Measurements from ENCODE around the gene COPG1. TPM values are rescaled to one million over a fixed set of nuclear protein-coding genes. Genes with fewer than 3 reads are reported as not detected.

The COPG1 gene
- total and polyA plus RNA-seq, 2 of the 13 experiments (the other 11 are each of a cell fraction or from before 2014, with no cell fraction given): 98.6 to 166 TPM

- no TSS peak for BruUV-seq (replicated peaks)
- DNase-seq (ENCODE audit: low spot score): no peak
- TF ChIP-seq ZNF644 (CRISPR knock-in tag; IDR thresholded peaks at IDR 0.05; ENCODE audit: low read depth) (no peak), FOSL2 (CRISPR knock-in tag; IDR thresholded peaks at IDR 0.05) (no peak), ZNF83 (CRISPR knock-in tag; IDR thresholded peaks at IDR 0.05; ENCODE audit: borderline replicate concordance) (no peak), HOXA5 (CRISPR knock-in tag; IDR thresholded peaks at IDR 0.05) (no peak), PHF20 (CRISPR knock-in tag; IDR thresholded peaks at IDR 0.05) (no peak), TFE3 (CRISPR knock-in tag; IDR thresholded peaks at IDR 0.05) (no peak), ZNF225 (CRISPR knock-in tag; IDR thresholded peaks at IDR 0.05) (no peak), ZNF496 (CRISPR knock-in tag; IDR thresholded peaks at IDR 0.05; ENCODE audit: insufficient replicate concordance) (no peak)
- TF ChIP-seq, protein P1, sequence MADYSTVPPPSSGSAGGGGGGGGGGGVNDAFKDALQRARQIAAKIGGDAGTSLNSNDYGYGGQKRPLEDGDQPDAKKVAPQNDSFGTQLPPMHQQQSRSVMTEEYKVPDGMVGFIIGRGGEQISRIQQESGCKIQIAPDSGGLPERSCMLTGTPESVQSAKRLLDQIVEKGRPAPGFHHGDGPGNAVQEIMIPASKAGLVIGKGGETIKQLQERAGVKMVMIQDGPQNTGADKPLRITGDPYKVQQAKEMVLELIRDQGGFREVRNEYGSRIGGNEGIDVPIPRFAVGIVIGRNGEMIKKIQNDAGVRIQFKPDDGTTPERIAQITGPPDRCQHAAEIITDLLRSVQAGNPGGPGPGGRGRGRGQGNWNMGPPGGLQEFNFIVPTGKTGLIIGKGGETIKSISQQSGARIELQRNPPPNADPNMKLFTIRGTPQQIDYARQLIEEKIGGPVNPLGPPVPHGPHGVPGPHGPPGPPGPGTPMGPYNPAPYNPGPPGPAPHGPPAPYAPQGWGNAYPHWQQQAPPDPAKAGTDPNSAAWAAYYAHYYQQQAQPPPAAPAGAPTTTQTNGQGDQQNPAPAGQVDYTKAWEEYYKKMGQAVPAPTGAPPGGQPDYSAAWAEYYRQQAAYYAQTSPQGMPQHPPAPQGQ (CRISPR knock-in tag; IDR thresholded peaks at IDR 0.05; ENCODE audit: borderline replicate concordance): no peak
- Histone ChIP-seq H3K27me3 (ENCODE audit: control insufficient read depth in 1 of 2, insufficient read depth in 2 of 2, low read length in 2 of 2) (no peaks in the 10 kb centered on the region), H3K4me2 (ENCODE audit: low read depth, low read length) (no peak overlapping the region), H3K4me3 (replicated peaks in 1 of 3; ENCODE audit: insufficient read depth in 1 of 3, low read depth in 2 of 3, low read length in 3 of 3) (no peak overlapping the region), H3K9ac (ENCODE audit: insufficient read depth, low read depth, low read length) (no peak overlapping the region), H3K27ac (ENCODE audit: extremely low read length, insufficient read depth, low read length) (no peak overlapping the region), H3K36me3 (replicated peaks in 1 of 2; ENCODE audit: control insufficient read depth in 1 of 2, insufficient read depth in 2 of 2, low read length in 2 of 2) (peaks cover 2 to 42% of the 10 kb centered on the region in 2 experiments; a peak in 3 of 5 replicates), H4K20me1 (ENCODE audit: insufficient read depth, low read length) (no peaks in the 10 kb centered on the region), H3K9me3 (ENCODE audit: low read length) (no peaks in the 10 kb centered on the region), H3K4me1 (ENCODE audit: insufficient read depth, low read length) (peaks cover 7% of the 10 kb centered on the region; the same call in 1 of the 2 replicates), H3K79me2 (ENCODE audit: insufficient read depth, low read length) (no peaks in the 10 kb centered on the region), H2AFZ (ENCODE audit: low read length) (no peak overlapping the region)
- ATAC-seq: no peak
- ChIA-PET CTCF (ENCODE audit: low intra/inter-chr PET ratio, low total read pairs) (no interaction called here), POLR2A (interaction anchor here (0.9 kb wide), 1 partner anchor 27 kb away, joined by 3 read pairs; a partner anchor contains a TSS)
- in situ Hi-C loops (cut with HindIII; ENCODE audit: extremely low pct_ligation_motif_present, low pct_unique_long_range_greater_than_20kb): no loop called here
- 91% methylated on average over 6 of the region's 6 CpGs for WGBS (ENCODE audit: low lambda C conversion rate)
- intact Hi-C loops (cut with micrococcal nuclease; ENCODE audit: unreplicated experiment): no loop called here
- no peak for FAIRE-seq
These were observed 40.0 kb downstream of the COPG1 start for GRCh38 chr3:129289201-129289921.
